K562 (cell line): ENCODE measurements around the gene SETD5. TPM values are rescaled to one million over a fixed set of nuclear protein-coding genes. Genes with fewer than 3 reads are reported as not detected.

Experiments
- ATF7 ChIP-seq: fragments of 450-650 bp; IDR thresholded peaks from 2 replicates; pipeline ENCODE4 v1.7.1; 2014; ENCODE audit warnings: mild to moderate bottlenecking, moderate library complexity
- BCOR ChIP-seq: fragments of 450-650 bp; IDR thresholded peaks from 2 replicates; pipeline ENCODE4 v1.6.1; 2016
- CBFB ChIP-seq: sonication (generic); formaldehyde crosslinking; IDR thresholded peaks from 2 replicates; pipeline ENCODE4 v1.4.0; 2020; ENCODE audit warnings: mild to moderate bottlenecking, missing genetic modification reagents
- CBX3 ChIP-seq, 2 experiments: IDR thresholded peaks; 1 replicate in 1 of 2; 2 replicates in 1 of 2; pipeline ENCODE4 v1.6.1; 2012; ENCODE audit warnings: inconsistent platforms in 2 of 2, low read length in 2 of 2, borderline replicate concordance in 1 of 2, control low read depth in 1 of 2
- CTBP1 ChIP-seq: fragments of 450-650 bp; IDR thresholded peaks from 2 replicates; pipeline ENCODE4 v1.6.1; 2016; ENCODE audit warnings: borderline replicate concordance
- DEAF1 ChIP-seq: fragments of 450-650 bp; formaldehyde crosslinking; IDR thresholded peaks from 2 replicates; pipeline ENCODE4 v1.4.0; 2020; ENCODE audit warnings: mild to moderate bottlenecking, moderate library complexity
- KLF16 ChIP-seq: IDR thresholded peaks from 2 replicates; pipeline ENCODE4 v1.6.1; 2016; ENCODE audit warnings: antibody characterized with exemption
- MEF2A ChIP-seq: IDR thresholded peaks from 2 replicates; pipeline ENCODE4 v1.6.1; 2011; ENCODE audit warnings: low read depth, mild to moderate bottlenecking, low read length, moderate library complexity; ENCODE audit not compliant: control insufficient read depth
- MLX ChIP-seq, 2 experiments: fragments of 450-650 bp in 1 of 2; sonication (generic) in 1 of 2; formaldehyde crosslinking; conservative IDR thresholded peaks; 2 replicates each; pipeline versions ENCODE4 v1.4.0 to v1.8.1; 2020 to 2022; ENCODE audit warnings: mild to moderate bottlenecking in 1 of 2, missing genetic modification reagents in 1 of 2
- MYBL2 ChIP-seq, 2 experiments: fragments of 450-650 bp in 1 of 2; sonication (generic) in 1 of 2; formaldehyde crosslinking in 1 of 2; IDR thresholded peaks; 2 replicates each; pipeline versions ENCODE4 v1.6.1 to v1.8.1; 2017 to 2022; ENCODE audit warnings: borderline replicate concordance in 1 of 2, inconsistent platforms in 1 of 2, low read depth in 1 of 2, mild to moderate bottlenecking in 1 of 2, missing genetic modification reagents in 1 of 2, moderate library complexity in 1 of 2
- RAD21 ChIP-seq, 2 experiments: fragments of 250-450 bp in 1 of 2; fragments of 450-650 bp in 1 of 2; sonication (Bioruptor Pico) in 1 of 2; formaldehyde crosslinking in 1 of 2; IDR thresholded peaks in 1 of 2; conservative IDR thresholded peaks in 1 of 2; 2 replicates each; pipeline versions ENCODE4 v1.4.0 to v1.8.0; 2020 to 2022; ENCODE audit warnings: mild to moderate bottlenecking in 2 of 2, moderate library complexity in 1 of 2
- RB1 ChIP-seq: fragments of 450-650 bp; IDR thresholded peaks from 2 replicates; pipeline ENCODE4 v1.6.1; 2017; ENCODE audit warnings: low read depth, mild to moderate bottlenecking
- SMC3 ChIP-seq: conservative IDR thresholded peaks from 2 replicates; pipeline ENCODE4 v1.6.1; 2011; ENCODE audit warnings: low read depth, low read length, improper control_type of control experiment; ENCODE audit not compliant: insufficient read depth
- SRSF9 ChIP-seq: fragments of 200-400 bp; formaldehyde crosslinking; IDR thresholded peaks from 2 replicates; pipeline ENCODE4 v1.6.1; 2017; ENCODE audit warnings: low read depth, low read length, borderline replicate concordance
- STAG1 ChIP-seq: sonication (generic); formaldehyde crosslinking; IDR thresholded peaks from 2 replicates; pipeline ENCODE4 v1.5.0; 2020; ENCODE audit warnings: missing genetic modification reagents, borderline replicate concordance
- TEAD4 ChIP-seq, 2 experiments: sonication (generic) in 1 of 2; formaldehyde crosslinking in 1 of 2; IDR thresholded peaks; 2 replicates each; pipeline versions ENCODE4 v1.6.1 to v1.8.0; 2012 to 2022; ENCODE audit warnings: borderline replicate concordance in 1 of 2, inconsistent platforms in 1 of 2, low read length in 1 of 2, mild to moderate bottlenecking in 1 of 2, missing genetic modification reagents in 1 of 2
- THAP12 ChIP-seq: fragments of 250-450 bp; sonication (Bioruptor Pico); IDR thresholded peaks from 2 replicates; pipeline ENCODE4 v1.9.0; 2021; ENCODE audit warnings: mild to moderate bottlenecking, inconsistent platforms
- ZBED1 ChIP-seq: IDR thresholded peaks from 2 replicates; pipeline ENCODE4 v1.6.1; 2014
- ZEB2 ChIP-seq: fragments of 450-650 bp; IDR thresholded peaks from 2 replicates; pipeline ENCODE4 v1.6.1; 2016
- ZNF384 ChIP-seq: IDR thresholded peaks from 2 replicates; pipeline ENCODE4 v1.6.1; 2012; ENCODE audit warnings: low read depth, low read length, improper control_type of control experiment
- ZNF449 ChIP-seq: fragments of 250-450 bp; sonication (Bioruptor Pico); IDR thresholded peaks from 2 replicates; pipeline ENCODE4 v1.8.0; 2022; ENCODE audit warnings: moderate library complexity, mild to moderate bottlenecking, inconsistent platforms
- ZNF584 ChIP-seq: fragments of 200-800 bp; sonication (Bioruptor generic); IDR thresholded peaks from 2 replicates; pipeline ENCODE4 v1.6.1; 2016; ENCODE audit warnings: low read depth, mild to moderate bottlenecking, missing genetic modification characterization, missing compliant biosample characterization
- polyA plus RNA-seq, 8 experiments: library from polyadenylated mRNA; depleted of rRNA in 4 of 8; stranded (reverse) in 5 of 8; unstranded in 3 of 8; fragments of >200 nt; fragmentation: Nextera tagmentation in 2 of 8; fragmentation: Illumina TruSeq in 1 of 8; extraction: Ambion mirVana in 2 of 8; extraction: Trizol in 1 of 8; gene quantifications; 2 replicates each; pipeline versions ENCODE4 v1.2.1 to v1.2.3, GENCODE V29; 2011 to 2014; ENCODE audit warnings: inconsistent platforms in 1 of 8, missing spikeins in 1 of 8
- total RNA-seq, 7 experiments: library from RNA; depleted of rRNA in 6 of 7; stranded (reverse); fragments of >200 nt in 6 of 7; fragmentation: Illumina TruSeq in 2 of 7; extraction: Trizol in 2 of 7; gene quantifications; 2 replicates each; pipeline versions ENCODE4 v1.2.1 to v1.2.3, GENCODE V29; 2011 to 2021; ENCODE audit warnings: low replicate concordance in 1 of 7

Gene SETD5
- total and polyA plus RNA-seq, 9 of the 15 experiments (the other 6 are each of a cell fraction or from before 2014, with no cell fraction given): 20.8 to 135 (median 87.2) TPM

GRCh38 chr3:9503283-9503682 lies 105.9 kb downstream of the SETD5 start (continued):
- TF ChIP-seq MLX (CRISPR knock-in tag; conservative IDR thresholded peaks at IDR 0.05): no peak
- peak; percentile 68; the same call in 1 of the 2 replicates for TF ChIP-seq STAG1
- peak; percentile 47; the same call in 1 of the 2 replicates for TF ChIP-seq KLF16
- TF ChIP-seq BCOR: 0 out of 2 replicates have a peak, but pooled peaks have one; percentile 33
- peak; percentile 92 to 96 for TF ChIP-seq RAD21 (CRISPR knock-in tag; conservative IDR thresholded peaks at IDR 0.05 in 1 of 2, IDR thresholded peaks at IDR 0.05 in 1 of 2)
- TF ChIP-seq SMC3: peak; percentile 93
- TF ChIP-seq ZNF449 (CRISPR knock-in tag): no peak
- TF ChIP-seq ZBED1: no peak
- 0 out of 2 replicates have a peak, but pooled peaks have one; percentile 36 for TF ChIP-seq CBFB (CRISPR knock-in tag)
- no peak for TF ChIP-seq ZNF584
- no peak for TF ChIP-seq MYBL2 (IDR thresholded peaks at IDR 0.05; ENCODE audit: low read depth)
- no peak for TF ChIP-seq MYBL2 (CRISPR knock-in tag; IDR thresholded peaks at IDR 0.05; ENCODE audit: borderline replicate concordance)
- no peak for TF ChIP-seq THAP12 (CRISPR knock-in tag)
- TF ChIP-seq MEF2A: no peak
- 0 out of 2 replicates have a peak, but pooled peaks have one; percentile 11 for TF ChIP-seq TEAD4 (IDR thresholded peaks at IDR 0.05; ENCODE audit: low read length)
- no peak for TF ChIP-seq TEAD4 (CRISPR knock-in tag; IDR thresholded peaks at IDR 0.05; ENCODE audit: borderline replicate concordance)
- peak; percentile 45; the same call in 1 of the 2 replicates for TF ChIP-seq CTBP1
- TF ChIP-seq RB1: peak; percentile 75; the same call in 1 of the 2 replicates
- TF ChIP-seq ZEB2: peak; percentile 32; the same call in 1 of the 2 replicates
- 0 out of 2 replicates have a peak, but pooled peaks have one; percentile 45 for TF ChIP-seq ZNF384
- no peak for TF ChIP-seq SRSF9
- peak in 1 of 2 experiments; percentile 49; a peak in 1 of 3 replicates for TF ChIP-seq CBX3 (IDR thresholded peaks at IDR 0.05; ENCODE audit: borderline replicate concordance in 1 of 2, low read length in 2 of 2)
- peak; percentile 24; the same call in 1 of the 2 replicates for TF ChIP-seq ATF7
- TF ChIP-seq DEAF1 (CRISPR knock-in tag): peak; percentile 74
